KG1 (cell line): ENCODE data around the gene NLGN1.

Experiments used
- DNase-seq: peaks from one replicate; lab custom pipeline; 2025; lab: John Stamatoyannopoulos, UW

NLGN1 gene

DNA sequence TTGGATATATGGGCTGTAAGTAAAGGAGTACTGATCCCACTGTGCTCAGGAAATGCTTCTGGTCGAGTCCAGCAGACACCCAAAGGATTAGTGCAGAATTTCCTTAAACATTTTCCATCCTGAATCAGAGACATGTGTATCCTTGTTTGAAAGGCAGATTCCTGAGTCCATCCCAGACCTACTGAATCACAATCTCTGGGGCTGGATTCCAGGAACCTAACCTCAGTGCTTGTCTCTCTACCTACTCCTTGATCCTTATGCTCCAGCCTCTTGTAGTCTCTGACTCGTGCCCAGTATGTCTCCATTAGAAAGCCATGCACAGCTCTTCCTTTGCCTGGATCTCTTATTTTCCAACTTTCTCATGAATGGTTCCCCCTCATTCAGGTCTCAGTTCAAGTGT lies 585.8 kb downstream of the NLGN1 start:
- no peak for DNase-seq

DNA sequence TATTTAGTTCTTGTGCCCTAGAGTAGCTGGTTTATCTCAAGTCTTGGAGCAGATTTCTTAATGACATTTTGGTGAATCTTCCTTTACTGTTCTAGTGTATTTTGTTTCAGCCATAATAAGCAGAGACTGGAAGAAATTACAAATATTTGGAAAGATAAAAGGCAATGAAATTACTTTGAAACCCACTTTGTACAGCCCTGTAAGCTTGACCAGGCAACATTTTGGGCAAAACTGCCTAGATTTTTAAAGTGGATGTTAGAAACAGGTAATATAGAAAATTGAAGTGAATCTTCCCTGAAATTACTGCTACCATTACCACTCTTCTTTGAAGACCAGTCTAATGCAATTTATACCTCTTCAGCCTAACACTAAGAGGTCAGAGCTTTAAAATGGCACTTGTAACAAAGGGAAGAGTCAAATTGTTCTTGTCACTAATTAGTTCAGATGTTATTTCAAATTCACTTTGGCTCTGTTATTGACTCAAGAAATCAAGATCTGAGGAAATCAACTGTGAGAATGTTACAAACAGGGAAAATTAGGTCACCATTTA lies 589.4 kb downstream of the NLGN1 start:
- no peak for DNase-seq

DNA sequence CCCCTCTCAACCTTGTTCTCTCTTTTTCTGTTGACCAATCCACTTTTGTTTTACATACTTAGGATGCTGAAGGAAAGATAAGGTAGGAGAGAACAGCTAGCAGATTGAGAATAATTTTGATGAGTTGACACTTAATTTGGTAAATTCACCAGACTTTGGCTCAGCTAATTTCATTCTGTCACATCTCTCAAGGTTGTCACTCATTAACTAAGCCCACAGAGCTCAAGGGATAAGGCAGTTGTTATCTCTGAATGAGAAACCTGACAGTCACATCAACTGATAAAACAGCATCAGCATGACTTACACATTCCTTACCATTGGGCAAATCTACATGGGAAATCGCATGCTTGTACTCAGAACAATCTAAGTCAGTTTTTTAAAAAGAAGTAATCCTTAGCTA lies 591.4 kb downstream of the NLGN1 start:
- DNase-seq = no peak

DNA sequence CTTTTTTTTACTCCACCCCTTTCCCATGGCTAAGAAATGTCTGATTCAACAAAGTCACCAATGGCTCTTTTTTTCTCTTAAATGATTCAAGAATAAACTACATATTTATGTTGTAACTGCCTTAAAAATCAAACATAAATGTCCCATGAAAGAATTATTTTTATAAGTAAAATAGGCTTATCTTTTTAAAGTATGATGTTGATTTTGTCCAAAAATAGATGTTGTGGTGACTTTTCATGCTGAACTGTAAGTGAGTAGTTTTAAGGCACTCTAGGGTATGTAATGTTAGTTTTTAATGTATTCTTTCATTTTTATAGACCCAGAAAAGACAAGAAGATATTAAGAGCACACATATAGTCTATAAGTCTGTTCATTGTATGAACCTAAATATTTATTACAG lies 594.9 kb downstream of the NLGN1 start:
- DNase-seq = no peak

DNA sequence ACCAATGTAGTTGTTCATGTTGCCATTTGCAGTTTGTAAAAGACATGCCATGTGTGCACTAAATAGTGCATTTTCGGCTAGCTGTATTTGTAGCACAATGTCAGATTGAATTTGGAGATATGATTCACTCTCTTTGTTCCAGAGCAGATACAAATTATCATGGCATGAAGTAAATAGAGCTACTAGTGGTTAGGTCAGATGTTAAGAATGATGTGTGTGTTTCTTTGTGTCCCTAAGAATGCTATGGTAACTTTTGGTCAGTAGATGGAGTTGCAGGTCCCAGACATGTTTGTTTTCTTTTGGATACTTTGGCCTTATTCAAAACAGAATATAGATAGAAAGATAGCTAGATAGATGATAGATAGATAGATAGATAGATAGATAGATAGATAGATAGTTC lies 595.8 kb downstream of the NLGN1 start:
- no peak for DNase-seq

DNA sequence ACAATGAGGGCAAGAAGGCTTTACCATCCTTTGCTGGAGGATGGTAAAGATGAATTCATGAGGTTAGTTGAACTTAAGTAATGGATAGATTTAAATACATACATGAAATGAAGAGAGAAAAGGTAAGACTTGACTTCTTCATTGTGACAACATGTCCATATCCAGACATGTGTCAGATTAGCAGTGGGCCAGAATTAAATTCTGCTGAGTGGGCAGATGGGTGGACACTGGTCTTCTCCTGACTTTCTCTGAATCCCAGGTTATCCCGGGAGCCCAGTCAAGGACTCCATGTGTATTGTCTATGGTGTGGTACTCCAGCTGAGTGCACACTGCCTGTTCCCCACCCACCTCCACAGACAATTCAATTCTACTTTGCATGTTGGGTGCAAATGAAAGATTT lies 603.1 kb downstream of the NLGN1 start:
- no peak for DNase-seq

DNA sequence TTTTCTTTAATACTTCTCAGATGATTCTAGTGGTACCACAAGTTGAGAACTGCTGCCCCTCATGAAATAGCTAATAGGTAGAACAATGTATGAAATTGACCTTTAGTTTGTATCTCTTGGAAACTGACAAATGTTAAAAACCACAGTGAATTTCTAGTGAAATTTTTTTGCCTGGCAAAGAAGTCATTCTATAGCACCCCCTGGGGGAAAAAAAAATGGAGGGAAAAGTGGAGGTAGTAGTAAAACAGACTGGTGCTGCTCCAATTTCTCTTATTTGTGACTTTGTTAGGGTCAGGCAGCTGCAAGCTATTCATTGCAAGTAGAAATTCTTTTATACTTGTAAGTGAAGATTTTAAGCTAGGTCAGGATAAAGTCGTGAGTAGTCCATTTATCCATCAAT lies 605.0 kb downstream of the NLGN1 start:
- DNase-seq = no peak

DNA sequence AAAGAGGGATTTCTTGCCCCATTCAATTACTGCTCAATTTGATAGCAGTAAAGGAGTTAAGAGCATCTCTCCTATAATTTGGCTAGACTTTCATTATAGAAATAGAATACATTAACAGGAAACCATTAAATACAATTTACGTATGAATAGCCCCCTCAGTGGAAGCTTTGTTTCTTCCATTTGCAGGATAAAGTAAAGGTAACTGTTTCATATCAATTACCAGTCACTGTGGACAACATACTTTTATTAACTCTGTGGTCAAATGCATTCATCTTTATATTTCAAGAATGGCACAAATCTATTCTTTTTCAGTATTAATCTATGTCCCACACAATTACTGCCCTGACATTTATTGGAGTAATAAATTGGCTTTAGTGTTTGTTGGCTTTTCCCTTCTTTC lies 613.4 kb downstream of the NLGN1 start:
- DNase-seq = no peak

DNA sequence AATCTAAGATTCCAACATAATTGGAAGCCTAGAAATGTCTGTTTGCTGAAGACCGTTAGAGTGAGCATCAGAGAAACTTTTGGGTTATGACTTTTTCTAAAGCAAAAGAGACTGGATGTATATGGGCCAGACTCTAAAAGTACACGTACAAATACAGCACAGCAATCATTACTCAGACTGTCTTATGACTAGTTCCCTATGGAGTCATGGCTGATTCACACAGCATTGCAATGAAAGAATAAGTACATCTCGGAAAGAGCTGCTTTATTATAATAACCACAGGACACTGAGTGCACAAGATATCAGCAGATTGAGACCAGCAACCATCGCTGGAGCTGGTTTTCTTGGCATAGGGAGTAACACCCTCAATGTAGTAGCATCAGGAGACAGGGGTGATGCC lies 618.6 kb downstream of the NLGN1 start:
- DNase-seq = no peak

DNA sequence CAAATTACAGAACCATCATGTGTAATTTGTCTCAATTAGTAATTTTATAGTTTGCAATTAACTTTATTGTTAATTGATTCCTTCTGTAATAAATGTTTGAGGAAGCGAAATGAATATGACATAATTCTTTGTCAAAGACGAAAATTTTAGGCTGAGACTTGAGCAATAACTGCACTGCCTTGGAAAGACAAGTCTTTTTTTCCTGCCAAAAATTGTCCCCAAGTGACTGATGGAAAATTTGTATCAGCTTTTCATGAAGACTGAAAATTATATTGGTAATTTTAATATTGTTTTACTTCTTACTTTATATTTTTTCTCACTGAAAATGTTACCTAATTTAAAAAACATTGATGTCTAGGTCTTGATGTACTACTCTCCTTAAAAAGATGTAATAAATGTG lies 622.6 kb downstream of the NLGN1 start:
- no peak for DNase-seq

DNA sequence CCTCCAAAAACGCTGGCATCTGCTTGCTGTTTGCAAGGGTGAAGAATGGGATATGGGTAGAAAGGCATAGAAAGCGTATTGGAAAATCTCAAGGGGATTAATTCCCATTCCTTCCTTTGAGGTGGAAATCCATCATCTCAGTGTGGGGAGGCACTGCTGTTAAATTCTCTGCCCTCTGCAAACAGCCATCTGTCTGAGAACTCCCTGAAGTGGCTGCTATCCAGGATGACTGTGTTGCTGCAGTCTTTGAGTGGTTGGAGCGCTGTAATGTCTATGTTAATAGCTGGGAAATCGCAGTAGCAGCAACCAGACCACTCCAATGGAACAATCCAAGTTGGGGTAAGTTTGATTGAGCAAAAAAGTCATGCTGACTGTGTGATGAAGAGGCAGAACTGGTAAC lies 625.9 kb downstream of the NLGN1 start:
- DNase-seq = no peak

DNA sequence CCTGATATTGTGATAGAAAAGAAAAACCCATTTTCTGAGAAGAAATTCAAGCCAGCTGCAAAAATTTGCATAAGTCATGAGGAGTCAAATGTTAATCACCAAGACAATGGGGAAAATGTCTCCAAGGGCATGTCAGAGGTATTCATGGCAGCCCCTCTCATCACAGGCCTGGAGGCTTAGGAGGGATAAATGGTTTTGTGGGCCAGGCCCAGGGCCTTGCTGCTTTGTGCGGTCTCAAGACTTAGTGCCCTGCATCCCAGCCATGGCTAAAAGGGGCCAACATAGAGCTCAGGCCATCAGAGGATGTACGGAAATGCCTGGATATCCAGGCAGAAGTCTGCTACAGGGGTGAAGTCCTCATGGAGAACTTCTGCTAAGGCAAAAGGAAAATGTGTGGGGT lies 631.1 kb downstream of the NLGN1 start:
- no peak for DNase-seq

DNA sequence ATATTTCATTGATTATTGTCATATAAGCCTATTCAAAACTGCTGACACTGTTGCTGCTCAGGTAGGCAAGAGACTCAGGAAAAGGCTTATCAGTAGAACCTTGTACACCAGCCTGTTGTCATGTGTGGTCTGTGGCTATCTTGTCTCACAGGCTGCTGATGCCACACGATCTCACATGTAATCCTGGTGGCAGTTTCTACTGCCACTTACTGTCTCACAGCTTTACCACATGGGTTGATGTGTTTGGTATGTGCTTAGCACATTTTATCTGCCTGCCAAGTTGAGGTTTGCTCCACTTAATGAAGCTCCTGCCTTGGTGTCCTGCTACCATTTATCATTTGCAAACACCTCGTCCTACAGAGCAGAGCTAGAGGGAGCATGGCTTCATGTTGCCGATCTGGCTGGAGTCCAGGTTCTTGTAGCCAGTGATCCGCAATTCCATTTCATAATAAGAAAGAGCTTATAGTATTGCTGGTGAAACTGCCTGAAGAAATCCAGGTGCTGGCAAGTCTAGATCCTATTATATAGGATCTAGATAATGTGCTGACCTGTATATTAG lies 637.9 kb downstream of the NLGN1 start:
- no peak for DNase-seq

DNA sequence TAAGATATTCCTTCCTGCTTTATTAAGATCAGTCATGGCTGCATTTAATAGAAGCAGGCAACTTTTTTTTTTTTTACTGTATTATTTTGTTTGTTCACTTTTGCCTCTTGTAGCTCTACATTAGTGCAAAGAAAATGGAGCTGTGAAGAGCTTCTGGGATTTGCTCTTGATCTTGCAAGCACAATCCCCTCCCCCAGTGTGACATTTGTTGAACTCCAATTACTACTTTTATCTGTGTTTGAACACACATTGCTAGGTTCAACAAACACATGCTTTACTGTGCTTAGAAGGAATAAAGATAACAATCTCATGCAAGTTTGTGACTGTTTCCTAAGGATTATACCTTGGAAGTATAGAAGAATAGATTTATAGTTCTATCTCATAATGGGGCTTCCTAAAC lies 648.8 kb downstream of the NLGN1 start:
- no peak for DNase-seq

DNA sequence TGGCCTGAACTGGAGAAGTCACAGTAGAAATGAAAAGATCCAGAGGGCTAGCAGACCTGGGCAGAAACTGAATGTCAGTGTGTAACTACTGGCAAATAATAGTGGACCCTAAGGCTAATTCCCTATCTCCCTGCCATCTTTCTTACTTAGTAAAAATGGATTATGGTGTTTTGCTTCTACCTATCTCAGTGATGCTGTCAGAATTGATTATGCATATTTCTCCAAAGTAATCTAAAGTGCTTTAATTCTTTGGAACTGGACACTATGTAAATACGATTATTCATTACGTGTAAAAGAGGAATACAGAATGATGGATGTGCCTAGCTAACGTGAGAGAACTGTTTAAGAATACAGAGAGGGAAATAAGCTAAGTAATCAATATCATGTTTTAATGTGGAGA lies 651.9 kb downstream of the NLGN1 start:
- no peak for DNase-seq

DNA sequence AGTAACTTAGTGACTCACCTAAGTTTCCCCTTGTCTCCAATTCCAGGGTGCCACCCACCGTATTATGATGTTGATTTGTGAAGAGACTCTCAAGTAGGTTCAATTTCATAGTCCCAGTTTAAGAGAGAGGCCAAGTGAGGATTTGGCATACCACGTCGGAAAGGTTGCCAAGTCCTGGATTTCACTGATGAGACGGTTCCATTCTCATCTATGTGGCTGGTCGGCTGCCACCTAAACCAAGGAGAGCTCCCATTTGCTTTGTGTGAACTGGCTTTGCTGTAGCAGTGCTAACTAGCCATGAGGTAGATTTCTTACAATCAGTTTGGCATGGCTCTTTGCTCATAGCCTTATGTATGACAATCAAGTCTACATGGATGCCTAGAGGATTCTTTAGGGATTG lies 653.6 kb downstream of the NLGN1 start:
- no peak for DNase-seq

DNA sequence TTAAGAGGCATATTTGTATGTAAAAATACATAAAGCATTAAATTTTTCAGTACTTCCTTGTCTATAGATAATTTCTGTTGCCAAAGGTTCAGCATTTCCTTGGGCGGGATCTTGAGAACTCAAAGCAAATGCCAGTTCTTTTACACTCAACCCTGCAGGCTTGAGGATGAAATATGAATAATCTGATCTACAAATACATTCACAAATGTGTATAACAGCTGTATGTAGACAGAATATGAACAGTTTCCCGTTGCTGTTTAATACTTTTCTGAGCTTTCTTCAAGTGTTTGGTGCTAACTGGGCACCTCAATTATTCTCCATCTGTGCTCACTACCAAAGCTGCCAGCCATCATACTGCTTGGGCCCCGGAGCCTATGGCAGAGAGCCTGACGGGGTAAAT lies 661.3 kb downstream of the NLGN1 start:
- DNase-seq = no peak

DNA sequence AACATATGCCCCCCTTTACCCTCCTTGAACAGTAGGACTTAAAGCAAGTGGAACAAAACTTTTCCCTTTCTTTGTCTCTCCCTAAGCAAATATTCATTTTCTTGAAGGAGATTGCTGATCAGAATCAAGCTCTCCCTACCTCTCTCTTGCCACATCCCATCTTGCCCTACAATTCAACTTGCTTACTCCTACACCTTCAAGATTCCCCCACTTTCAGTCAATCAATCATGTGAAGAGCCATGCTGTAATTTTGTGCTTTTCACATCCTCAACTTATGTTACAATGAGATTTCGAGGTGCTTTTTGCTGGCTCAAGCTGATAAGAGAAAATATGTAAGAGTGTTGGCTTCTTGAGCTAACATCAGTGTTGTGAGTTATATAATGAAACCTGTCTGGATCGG lies 662.9 kb downstream of the NLGN1 start:
- DNase-seq = no peak

DNA sequence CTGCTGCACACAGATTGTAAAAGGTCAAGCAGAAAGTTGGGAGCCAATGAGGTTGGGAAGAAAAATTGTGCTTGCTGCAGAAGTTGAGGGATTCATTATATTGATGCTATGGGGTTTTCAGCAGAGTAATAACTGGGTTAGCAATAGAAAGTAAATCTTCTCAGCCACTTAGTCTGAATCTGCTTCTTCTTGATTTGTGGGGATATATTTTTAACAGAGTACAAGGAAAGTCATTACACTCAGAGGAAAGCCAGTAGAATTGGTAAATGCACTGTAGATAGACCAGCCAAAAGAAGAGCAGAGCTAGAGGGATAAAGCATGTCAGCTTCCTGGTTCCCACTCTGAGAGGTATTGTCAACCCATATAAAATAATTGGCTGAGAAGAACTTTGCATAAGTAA lies 663.6 kb downstream of the NLGN1 start:
- DNase-seq = no peak

DNA sequence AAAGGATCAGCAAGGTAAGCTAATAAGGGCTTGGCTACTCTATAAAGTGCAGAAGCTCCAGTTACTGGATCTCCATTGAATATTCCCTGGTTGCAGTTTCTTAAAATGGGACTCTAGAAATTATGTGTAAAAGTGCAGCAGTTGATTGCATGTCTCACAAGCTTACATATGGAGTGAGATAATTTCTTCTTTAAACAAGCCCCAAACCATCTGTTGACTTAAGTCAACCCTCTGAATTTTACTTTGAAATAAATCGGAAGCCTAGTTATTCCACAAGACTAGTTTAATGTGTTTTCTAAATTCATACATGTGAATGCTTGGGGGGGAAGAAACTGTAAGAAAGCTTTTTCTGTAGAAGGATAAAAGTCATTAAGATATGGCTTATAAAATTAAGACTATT lies 664.2 kb downstream of the NLGN1 start:
- DNase-seq = no peak

DNA sequence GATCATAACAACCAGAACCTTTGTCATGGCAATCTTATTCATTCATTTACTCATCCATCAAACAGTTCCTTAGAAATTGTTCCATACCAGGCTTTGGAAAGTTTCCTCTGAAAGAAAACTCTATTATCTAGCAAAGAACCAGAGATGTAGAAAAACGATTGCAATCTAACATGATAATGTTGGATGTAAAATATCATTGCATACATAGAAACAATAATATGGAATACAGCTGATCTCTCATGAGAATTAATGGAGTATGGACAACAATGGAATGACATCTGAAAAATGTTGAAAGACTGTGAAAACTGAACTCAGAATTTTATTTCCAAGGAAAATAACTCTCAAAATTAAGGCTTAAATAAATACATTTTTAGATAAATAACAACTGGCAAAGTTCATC lies 665.4 kb downstream of the NLGN1 start:
- no peak for DNase-seq

DNA sequence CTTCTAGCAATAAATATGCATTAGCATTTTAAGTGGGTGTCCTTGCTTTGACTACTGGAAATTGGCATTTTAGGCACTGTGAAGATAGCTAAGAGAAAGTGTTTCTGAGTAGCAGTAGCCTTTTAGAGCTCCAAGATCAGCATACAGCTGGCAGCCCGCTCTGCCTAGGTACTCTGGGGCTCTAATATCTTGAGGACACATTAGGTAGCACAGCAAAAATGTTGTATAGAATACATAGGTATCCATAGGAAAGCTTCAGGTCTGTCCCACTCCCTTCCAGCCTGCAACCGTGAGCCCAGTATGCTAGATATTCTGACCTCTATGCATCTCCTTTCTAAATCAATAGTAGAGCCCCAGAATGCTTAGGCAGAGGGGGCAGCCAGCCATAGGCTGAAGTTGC lies 670.5 kb downstream of the NLGN1 start:
- no peak for DNase-seq

DNA sequence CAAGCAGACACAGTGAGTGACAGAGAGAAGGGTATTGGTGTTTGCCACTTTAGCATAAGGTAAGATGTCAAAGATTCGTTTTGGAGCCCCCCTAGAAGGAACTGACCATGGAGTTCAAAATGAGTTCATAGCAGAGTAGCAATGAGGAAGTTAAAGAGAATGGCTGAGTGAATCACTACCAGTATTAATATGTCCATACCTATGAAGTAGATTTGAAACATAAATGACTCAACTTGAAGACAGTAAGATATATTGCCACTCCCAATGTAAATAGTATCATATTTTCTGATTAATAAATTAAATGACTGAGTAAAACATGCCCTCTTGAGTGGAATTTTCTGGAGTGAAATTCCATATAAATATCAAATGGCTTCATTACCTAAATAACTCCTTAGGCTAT lies 675.1 kb downstream of the NLGN1 start:
- DNase-seq = no peak

DNA sequence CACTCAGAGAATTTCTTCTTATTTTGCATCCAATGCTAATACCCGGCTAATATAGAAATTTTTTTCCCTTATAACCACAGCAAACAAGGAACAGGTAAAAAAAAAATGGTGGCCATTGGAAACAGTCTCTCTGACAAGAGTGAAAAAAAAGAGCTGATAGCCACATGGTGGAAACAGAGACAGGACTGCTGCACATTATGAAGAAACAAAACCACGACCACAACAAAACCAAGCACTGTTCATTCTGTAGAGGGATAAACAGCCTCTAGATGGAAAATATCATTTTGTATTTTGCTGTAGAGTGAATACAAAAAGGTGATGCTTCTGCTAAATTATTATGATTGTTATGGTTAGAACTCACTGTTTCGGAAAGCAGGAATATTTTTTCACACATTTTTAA lies 686.2 kb downstream of the NLGN1 start:
- no peak for DNase-seq

DNA sequence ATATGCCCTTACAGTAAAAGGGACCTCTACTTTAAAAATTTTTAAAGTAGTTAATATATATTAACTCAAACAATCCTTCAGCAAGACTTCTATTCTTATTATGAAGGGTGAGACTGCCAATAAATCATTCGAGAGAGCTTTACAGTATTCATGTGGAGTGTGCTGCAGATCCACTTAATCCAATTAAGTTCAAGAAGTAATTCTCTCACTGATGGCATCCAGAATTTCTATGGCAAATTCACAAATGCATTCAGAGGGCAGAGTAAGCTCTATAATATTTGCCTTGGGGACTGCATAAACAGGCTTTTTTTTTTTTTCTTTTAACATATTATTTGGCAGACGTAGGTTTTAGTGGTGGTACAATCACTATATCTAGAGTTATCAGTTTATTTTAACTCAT lies 692.0 kb downstream of the NLGN1 start:
- no peak for DNase-seq
